ENCODE measurements around the gene NCR1.
"Not testable (repeated sequence)": the region's sequence is repeated elsewhere in the genome, so short reads cannot be mapped to it uniquely, and the experiment has no call there.

The NCR1 gene

DNA sequence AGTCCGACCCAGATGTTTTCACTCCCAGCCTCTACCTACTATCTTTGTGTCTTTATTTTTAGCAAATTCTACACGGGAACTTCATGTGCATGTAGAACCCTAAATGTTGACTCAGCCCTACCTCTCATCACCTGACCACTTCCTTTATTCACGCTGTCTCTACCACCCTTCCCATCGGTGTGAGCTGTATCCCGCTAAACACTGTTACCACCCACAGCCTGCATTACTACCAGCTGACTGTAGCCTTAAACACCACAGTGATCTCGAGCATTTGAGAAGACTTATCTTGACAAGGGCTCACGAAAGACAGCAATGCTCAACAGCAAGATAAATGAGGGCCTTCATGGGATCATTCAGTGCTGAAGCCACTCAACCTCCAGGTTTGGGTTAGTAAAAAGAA is 15.1 kb downstream of the NCR1 start:
- H3K27ac ChIP-seq, result no peak overlapping the region

DNA sequence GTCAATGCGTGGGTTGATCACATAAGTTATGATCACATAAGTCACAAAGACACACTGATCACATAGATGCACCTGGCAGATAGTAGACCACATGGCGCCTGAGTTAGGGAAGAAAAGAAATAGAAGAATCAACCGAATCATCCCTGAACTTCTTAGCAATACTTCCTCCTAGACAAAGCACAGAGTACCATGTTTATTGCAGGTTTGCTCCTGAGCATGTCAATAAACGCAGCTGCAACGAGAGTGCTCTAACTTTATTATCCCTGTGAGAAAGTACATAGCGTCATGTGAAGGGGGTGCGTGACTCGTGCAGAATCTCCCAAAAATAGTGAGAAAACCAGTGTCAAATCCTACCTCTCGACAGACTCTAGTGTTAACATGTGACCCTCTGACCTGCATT is 17.3 kb downstream of the NCR1 start:
- H3K4me3 ChIP-seq, result no peak overlapping the region
- H3K27ac ChIP-seq, result no peak overlapping the region
- no peak for DNase-seq (ENCODE audit: low spot score)
- TF ChIP-seq, protein P1, sequence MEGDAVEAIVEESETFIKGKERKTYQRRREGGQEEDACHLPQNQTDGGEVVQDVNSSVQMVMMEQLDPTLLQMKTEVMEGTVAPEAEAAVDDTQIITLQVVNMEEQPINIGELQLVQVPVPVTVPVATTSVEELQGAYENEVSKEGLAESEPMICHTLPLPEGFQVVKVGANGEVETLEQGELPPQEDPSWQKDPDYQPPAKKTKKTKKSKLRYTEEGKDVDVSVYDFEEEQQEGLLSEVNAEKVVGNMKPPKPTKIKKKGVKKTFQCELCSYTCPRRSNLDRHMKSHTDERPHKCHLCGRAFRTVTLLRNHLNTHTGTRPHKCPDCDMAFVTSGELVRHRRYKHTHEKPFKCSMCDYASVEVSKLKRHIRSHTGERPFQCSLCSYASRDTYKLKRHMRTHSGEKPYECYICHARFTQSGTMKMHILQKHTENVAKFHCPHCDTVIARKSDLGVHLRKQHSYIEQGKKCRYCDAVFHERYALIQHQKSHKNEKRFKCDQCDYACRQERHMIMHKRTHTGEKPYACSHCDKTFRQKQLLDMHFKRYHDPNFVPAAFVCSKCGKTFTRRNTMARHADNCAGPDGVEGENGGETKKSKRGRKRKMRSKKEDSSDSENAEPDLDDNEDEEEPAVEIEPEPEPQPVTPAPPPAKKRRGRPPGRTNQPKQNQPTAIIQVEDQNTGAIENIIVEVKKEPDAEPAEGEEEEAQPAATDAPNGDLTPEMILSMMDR (IDR thresholded peaks at IDR 0.05), result no peak

More for the DNA sequence above, 15.1 kb downstream of the NCR1 start:
- no peak for DNase-seq (ENCODE audit: low spot score)
- TF ChIP-seq, protein P1 (IDR thresholded peaks at IDR 0.05), result no peak
- no peak overlapping the region for H3K4me3 ChIP-seq

DNA sequence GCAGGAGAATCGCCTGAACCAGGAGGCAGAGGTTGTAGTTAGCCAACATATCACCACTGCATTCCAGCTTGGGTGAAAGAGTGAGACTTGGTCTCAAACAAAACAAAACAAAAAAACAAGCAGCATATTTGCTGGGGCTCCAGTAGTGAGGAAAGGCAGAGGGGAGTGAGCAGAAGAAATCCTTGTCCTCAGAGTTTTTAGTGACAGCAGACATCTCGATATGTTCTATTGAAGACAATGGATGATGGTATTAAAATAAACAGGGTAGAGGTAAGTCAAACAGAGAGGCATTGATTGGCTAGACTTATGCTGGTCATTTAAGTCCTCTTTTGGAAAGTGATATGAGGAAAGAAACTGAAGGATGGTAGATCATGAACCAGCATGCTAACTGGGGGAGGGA is 22.4 kb downstream of the NCR1 start:
- Histone ChIP-seq H3K4me3 (no peak overlapping the region), H3K27ac (no peak overlapping the region)
- TF ChIP-seq, protein P1 (IDR thresholded peaks at IDR 0.05), result no peak
- no peak for DNase-seq (ENCODE audit: low spot score)

DNA sequence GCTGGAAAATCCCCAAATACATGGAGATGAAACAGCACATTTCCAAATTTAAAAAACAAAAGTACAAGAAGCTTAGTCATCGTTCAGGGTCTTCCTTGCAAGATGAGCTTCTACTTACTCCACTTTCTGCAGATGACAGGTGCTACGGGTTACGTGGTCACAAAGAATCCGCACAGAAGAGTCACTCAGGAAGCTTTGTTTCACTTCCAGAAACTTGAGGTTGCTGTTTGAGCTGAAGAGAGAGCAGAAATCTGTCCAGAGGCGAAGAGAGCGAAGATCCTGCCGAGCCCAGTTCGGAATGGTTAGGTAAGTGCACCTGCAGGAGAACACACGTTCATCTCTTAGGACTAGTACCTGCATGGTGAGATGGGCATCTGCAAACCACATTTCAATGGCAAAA is 32.0 kb downstream of the NCR1 start:
- TF ChIP-seq, protein P1 (IDR thresholded peaks at IDR 0.05), result no peak
- DNase-seq (ENCODE audit: low spot score), result no peak

DNA sequence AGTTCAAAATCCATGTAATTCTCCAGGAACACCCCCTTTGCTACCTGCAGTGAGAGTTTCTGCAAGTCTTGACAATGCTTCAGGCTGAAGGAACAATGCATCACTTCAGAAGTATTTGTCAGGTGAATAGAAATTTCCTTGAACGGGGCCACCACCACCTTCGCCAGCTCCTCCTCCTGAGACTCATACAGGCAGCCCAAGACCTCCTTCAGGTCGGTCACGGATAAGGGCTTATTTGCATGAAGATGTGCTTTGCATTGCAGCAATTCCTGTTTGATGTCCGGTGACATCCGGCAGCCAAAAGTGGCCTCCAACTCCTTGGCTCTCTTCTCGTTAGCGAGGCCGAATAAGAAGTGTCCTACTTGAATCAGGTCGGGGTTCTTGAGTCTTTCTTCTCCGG is 33.0 kb downstream of the NCR1 start:
- TF ChIP-seq, protein P1 (IDR thresholded peaks at IDR 0.05), result no peak
- no peak overlapping the region for H3K4me3 ChIP-seq
- H3K27ac ChIP-seq, result no peak overlapping the region
- no peak for DNase-seq (ENCODE audit: low spot score)

More for the DNA sequence above, 32.0 kb downstream of the NCR1 start:
- Histone ChIP-seq H3K27ac (no peak overlapping the region), H3K4me3 (no peak overlapping the region)

DNA sequence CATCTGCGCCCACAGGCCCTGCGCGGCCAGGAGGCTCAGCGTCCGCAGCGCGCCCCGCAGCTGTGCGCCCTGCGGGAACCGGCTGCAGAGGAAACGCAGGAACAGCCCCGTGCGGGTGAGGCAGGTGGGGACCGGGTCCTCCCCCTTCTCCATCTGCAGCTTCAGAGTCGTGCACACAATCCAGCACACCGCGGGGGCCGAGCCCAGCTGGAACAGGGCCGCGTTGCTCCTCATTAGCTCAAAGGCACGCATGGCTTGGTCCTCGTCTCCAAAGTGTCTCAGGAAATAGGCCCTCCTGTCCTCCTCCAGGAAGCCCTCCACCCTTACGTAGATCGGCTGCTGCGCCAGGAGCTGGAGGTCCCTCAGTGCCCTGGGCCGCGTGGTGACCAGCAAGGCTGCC is 33.6 kb downstream of the NCR1 start:
- H3K27ac ChIP-seq; H3K4me3 ChIP-seq; DNase-seq (ENCODE audit: low spot score): not testable (repeated sequence)

DNA sequence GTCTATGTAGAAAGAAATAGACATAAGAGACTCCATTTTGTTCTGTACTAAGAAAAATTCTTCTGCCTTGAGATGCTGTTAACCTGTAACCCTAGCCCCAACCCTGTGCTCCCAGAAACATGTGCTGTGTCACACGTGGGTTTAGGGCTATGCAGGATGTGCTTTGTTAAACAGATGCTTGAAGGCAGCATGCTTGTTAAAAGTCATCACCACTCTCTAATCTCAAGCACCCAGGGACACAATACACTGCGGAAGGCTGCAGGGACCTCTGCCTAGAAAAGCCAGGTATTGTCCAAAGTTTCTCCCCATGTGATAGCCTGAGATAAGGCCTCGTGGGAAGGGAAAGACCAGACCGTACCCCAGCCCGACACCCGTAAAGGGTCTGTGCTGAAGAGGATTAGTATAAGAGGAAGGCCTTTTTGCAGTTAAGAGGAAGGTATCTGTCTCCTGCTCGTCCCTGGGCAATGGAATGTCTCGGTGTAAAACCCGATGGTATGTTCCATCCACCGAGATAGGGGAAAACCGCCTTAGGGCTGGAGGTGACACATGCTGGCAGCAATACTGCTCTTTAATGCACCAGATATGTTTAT is 37.9 kb downstream of the NCR1 start:
- not testable (repeated sequence) for DNase-seq (ENCODE audit: low spot score); H3K4me3 ChIP-seq

DNA sequence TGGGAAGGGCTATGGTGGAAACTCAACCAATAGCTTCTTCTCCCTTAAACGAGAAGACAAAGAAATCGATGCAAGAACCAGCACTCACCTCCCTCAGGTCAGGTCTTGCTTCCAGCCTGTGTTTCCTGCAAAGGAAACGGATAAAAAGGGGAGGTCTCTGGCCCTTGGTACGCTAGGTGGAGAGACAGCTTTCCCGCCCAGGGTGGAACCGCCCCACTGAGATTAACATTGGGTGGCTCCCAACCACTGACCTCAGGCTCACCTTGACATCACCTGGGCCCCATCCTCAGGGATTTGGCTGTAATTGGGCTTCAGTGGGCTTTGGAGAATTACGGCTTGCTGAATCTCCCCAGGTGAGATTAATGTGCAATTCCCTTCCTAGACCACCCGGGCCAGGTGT is 41.4 kb downstream of the NCR1 start, which contains the start of gene NLRP7:
TSS of gene NLRP7 (minus strand) at position 150 of the 400 bp plus-strand sequence.
- TF ChIP-seq, protein P1 (IDR thresholded peaks at IDR 0.05), result no peak
- DNase-seq (ENCODE audit: low spot score), result no peak

More for the DNA sequence above, 37.9 kb downstream of the NCR1 start:
- not testable (repeated sequence) for H3K27ac ChIP-seq

More for the DNA sequence above, 41.4 kb downstream of the NCR1 start, which contains the start of gene NLRP7:
- Histone ChIP-seq H3K4me3 (no peak within 1 kb of the TSS), H3K27ac (no peak within 1 kb of the TSS)

Data from coronary artery (tissue), 2 donors.